ENCODE results near the gene PRR5.

PRR5 gene

DNA sequence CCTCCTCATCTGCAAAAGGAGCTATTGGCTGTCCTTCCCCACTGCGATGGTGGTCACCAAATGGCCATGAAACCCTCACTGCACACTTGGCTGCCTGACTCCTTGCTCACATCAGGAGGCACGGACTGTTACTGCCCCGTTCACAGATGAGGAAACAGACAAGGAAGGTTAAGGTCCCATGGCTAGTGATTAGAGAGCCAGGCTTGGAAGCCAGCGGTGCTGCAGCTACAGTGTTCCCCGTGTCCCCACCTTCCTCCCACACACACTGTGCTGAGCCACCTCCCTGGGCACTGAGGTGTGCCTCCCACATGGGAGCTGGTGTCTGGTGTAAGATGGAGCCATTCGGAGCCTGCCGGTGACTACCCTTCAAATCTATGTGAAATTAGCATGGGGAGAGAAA lies 53.0 kb downstream of the PRR5 start:
- DNase-seq (ENCODE audit: low read depth in 1 of 2, low spot score in 1 of 2) = no peak

DNA sequence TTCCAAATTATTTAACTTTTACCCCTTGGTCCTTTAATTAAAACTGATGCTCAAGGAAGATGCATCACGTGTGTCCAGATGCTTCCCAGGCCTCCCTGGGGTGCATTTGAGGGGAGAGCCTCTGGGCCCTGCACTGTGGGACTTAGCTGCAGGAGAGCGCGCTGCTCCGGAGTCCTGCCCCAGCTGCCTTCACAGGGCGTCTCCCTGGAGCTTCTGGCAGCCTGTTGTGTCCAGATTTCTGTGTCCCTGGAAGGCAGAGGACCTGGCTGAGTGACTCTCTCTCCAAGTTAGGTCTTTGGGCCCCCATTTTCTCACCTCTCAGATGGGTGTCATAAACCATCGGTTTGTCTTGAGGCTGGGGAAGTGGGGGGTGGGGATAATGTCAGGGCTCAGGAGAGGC lies 53.4 kb downstream of the PRR5 start:
- no peak for DNase-seq (ENCODE audit: low read depth in 1 of 2, low spot score in 1 of 2)

DNA sequence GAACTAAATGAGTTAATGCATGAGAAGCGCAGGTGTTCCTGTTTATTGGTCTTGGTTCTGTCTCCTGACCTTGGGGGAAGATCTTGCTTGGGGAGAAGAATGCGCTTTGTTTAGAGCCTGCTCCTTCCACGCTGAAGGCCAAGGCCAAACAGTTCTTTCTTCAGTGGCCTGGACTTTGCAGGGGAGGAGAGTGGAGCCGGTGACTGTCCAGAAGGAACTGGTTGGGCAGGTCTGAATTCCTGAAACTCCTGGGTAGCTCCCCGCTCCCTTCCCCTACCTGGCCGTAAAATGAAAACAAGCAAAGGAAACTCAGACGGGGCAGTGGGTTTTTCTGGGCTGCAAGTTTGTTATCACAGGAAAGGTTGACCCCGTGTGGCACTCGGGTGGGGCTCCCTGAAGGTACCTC lies 54.0 kb downstream of the PRR5 start:
- no peak for DNase-seq (ENCODE audit: low read depth in 1 of 2, low spot score in 1 of 2)

DNA sequence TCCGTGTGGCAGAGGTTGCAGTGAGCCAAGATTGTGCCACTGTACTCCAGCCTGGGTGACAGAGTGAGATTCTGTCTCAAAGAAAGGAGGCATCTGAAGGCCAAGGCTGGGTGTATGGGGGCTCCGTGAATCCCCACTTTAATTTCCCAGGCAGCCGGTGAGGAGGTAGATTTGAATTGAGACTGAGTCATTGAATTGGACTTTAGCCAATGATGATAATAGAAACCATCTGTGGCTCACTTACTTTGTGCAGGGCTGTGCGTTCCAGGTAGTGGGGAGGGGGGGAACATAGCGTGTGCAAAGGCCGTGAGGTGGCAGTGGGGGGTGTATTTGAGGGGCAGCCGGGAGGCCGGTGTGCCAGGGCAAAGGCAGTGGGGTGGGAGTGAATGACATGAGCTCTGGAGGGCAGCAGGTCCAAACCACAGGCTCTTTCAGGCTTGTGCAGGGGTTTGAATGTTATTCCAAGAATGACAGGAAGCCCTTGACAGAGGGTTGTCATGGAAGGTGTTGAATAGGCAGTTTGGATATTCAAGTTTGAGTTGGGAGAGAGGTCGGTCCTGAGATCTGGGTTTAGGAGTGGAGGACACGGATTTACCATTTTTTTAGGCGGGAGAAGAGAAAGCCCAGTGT lies 56.5 kb downstream of the PRR5 start:
- no peak for DNase-seq (ENCODE audit: low read depth in 1 of 2, low spot score in 1 of 2)

DNA sequence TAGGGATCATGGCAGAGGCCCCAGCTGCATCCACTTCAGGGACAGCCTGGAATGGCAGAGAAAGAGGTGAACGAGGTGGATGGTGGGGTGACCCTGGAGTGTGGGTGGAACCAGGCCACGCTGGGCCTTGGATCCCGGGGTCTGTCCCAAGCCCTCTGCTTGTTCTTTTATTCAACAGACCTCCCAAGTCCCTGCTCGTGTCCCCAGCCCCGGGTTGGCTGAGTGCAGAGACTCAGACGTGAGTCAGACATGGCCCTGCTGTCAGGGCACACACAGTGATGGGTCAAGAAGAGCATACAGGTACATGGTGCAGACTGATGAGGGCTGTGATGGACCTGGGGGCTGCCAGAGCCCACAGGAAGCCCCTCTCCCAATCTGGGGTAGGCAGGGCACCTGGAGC lies 57.0 kb downstream of the PRR5 start:
- no peak for DNase-seq (ENCODE audit: low read depth in 1 of 2, low spot score in 1 of 2)

DNA sequence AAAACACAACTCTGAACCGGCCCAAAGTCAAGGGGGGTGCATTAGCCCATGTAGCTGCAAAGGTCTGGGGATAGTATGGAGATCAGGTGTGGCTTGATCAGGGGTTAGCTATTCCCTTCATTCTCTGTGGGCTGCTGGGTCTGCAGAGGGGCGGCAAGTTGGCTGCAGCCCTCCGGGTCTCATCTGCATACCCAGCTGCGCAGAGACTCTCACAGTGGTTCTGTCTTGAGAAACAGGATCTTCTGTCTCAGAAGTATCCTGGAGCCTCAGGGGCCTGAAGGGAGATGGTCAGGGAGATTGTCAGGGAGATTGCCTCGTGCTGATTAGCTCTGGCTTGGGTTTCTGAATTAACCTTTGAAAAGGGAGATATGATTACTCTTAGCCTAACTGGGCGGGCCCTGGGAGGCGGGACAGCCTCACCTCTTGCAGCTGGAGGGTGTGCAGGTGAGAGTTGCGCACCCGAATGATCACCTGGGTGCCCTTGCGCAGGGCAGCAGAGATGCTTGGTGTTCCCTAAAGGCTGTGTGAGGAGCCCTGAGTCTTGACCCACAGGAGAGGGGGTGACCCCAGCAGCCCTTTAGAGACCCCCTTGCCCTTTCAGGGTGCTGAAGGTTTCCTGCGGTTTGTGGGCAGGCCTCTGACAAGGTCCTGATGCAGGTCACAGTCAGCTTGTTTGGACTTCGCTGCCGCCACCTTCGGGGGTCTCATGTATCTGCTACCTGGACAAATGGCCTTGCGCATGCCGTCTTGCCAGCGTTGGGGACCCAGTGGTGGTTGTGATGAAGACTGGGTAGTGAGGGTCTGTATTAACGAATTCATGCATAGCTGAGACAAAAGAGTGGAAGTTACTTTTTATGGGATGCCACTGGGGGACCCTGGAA lies 57.7 kb downstream of the PRR5 start:
- no peak for DNase-seq (ENCODE audit: low read depth in 1 of 2, low spot score in 1 of 2)

DNA sequence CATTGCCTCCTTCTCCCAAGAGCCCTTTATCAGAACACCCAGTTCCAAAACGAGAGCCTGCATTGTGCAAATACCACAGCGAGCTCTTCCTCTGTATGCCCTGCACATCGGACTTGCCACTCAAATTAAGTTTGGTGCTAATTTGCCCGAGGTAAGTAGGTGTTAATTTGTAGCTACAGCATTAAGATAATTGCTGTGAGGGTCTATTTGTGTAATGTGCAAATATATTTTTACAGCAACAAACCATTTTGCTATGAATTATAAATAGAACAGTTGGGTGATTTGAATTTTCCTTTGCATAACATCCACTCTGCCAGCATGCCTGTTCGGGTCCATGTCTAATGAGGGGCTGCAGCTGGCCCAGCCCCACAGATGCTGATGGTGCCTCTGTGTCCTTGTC lies 58.5 kb downstream of the PRR5 start:
- no peak for DNase-seq (ENCODE audit: low read depth in 1 of 2, low spot score in 1 of 2)

DNA sequence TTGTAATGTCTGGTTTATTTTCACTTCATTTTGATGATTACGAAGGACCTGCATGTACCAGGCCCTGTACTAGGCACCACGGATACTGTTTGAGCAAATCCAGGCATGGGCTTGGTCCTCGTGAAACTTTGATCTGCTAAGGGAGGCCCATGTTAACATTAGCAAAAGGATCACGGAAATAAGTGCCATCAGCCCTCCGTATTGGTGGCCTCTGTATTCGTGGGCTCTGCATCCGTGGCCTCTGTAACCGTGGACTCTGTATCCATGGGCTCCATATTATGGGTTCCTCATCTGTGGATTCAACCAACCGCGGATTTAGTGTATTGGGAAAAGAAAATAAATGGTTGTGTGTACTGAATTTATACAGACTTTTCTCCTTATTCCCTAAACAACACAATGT lies 59.0 kb downstream of the PRR5 start:
- no peak for DNase-seq (ENCODE audit: low read depth in 1 of 2, low spot score in 1 of 2)

DNA sequence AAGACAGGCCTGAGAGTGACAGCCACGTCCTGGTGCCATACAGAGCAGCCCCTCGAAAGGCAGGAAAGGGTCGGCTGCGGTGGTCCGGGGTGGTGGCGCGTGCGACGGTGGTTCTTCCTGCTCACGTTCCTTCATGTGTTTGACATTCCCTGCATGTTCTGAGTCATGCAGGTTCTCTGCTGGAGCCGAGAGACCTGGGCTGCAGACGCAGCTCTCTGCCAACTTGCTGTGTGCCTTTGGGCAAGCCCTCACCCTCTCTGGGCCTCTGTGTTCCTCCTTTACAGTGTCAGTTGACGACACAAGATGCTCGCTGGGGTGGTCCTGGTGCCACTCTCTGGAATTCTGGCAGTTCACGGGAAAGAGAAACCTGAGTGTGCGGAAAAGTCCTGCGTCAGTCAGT lies 62.4 kb downstream of the PRR5 start:
- no peak for DNase-seq (ENCODE audit: low read depth in 1 of 2, low spot score in 1 of 2)

DNA sequence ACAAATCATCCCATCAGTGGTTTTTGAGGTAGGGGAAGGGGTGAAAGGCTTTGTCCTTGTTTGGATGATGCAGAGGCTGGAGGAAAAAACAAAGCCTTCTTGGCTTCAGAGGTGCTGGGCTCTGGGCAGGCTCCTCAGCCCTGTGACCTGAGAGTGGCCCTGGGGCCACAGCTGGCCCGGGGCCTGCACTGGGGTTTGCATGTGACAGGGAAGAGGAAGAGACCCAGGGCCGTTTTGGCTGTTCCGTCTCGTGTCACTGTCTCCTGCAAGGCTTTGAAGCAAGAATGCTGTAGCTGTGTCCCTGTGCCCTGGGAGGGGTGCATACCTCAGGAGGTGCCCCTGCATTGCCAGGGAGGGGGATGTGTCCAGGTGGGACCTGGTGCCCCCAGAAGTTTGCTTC lies 63.0 kb downstream of the PRR5 start:
- DNase-seq (ENCODE audit: low read depth in 1 of 2, low spot score in 1 of 2) = no peak

DNA sequence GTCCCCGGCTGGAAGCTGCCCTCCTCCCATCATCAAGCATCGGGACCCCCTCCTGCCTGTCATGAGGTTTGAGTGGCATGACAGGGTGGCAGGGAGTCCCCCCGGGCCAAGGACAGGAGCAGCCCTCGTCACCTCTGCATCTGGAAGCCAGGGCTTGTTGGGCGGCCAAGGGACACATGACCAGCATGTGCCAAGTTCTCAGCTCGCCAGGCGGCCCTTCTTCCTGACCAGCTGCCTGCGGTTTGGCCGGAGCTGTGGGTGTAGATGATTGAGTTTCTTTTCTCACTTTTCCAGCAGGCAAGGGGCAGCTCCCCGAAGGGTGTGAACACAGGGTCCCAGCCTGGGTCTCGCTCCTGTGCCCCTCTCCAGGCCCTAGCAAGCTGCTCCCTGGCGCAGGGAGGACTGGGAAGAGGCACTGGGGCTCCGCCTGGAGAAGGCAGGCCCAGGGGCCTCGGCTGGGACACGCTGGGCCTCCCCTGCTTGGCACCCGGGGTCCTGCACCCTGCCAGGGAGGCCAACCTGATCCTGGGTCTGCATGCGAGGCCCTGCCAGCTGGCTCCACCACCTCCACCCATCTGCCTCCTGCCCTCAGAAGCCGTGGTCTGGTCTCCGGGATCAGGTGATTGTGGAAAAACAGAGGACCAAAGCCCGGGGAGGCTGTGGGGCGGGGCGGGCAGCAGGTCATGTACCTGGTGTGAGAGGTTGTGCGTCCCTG lies 63.7 kb downstream of the PRR5 start:
- no peak for DNase-seq (ENCODE audit: low read depth in 1 of 2, low spot score in 1 of 2)

DNA sequence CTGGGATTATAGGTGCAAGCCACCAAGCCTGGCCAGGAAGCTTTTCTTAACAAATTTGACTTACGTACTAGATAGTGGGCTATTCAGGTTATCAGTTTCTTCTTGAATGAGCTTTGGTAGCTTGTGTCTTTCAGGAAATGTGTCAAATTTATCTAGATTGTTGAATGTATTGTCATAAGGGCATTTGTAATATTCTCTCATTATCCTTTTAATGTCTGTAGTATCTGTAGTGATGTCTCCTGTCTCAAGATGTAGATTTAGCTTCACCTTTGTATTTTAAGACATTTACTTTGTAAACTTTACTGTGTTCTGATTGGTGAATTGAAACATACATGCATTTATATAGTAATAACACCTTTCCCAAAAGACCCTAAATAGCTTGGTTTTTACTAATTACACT lies 71.1 kb downstream of the PRR5 start:
- no peak for DNase-seq (ENCODE audit: low read depth in 1 of 2, low spot score in 1 of 2)

DNA sequence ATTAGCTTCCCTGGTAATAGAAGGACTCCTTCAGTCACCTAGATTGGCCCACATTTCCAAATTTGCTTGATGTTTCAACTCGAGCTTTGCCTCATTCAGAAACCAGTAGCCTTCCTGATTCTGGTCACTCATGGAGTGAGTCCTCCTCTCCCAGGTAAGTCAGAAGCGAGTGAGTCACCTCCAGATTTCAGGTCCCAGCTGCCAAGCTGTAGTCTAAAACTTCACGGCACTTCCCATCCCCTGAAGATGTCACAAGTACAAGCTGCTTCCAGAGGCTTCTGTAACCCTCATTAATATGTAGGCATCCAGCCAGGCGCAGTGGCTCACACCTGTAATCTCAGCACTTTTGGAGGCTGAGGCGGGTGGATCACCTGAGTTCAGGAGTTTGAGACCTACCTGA lies 73.9 kb downstream of the PRR5 start:
- no peak for DNase-seq (ENCODE audit: low read depth in 1 of 2, low spot score in 1 of 2)

DNA sequence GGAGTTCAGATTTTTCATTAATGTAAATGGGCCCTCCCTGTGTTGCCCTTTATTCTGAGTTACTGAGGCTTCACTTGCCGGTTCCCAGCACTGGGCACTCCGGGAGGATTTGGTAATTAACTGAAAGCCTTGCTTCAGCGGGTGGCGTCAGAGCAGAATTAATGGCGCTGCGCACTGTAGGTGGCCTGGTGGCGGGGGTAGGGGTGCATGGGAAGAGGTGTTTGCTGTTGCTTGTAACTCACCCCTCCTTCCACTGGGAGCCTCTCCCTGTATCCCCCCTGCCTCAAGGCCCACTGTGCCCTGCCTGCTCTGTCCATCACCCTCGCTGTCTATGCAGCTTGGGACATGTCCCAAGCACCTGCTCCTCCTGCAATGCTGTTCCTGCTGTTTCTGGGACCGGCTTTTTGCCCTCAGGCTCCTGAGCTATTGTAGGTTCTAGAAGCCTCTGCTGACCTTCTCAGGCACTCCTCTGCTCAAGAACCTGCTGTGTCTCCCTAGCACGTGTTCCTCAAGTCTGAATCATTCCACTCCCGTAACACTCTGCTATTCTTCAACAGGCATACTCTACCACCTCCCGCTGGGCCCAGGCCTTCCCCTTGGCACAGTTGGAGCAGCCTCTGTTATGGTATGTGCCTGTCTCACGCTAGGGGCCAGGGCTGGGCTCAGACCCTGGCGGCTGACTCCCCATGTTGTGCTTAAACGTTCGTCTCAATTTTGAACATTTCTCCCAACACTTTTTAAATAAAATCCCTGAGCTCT lies 74.8 kb downstream of the PRR5 start:
- DNase-seq (ENCODE audit: low read depth in 1 of 2, low spot score in 1 of 2) = no peak

DNA sequence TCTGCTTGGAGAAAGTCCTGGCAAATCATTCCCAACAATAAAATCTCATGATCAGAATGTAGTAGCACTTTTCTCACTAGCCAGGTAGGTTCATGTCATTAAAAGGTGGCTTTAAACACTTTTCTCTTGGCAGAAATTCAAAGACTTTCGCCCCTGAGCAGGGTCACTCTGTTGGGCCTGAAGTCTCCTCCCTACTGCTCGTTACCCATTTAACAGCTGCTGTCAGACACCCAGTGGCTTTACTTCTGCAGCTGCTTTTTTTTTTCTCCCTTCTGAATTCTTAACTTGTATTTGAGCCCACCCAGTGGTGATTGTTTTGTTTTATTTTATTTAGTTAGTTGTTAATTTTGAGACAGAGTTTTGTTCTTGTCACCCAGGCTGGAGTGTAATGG lies 75.4 kb downstream of the PRR5 start:
- DNase-seq (ENCODE audit: low read depth in 1 of 2, low spot score in 1 of 2) = no peak

DNA sequence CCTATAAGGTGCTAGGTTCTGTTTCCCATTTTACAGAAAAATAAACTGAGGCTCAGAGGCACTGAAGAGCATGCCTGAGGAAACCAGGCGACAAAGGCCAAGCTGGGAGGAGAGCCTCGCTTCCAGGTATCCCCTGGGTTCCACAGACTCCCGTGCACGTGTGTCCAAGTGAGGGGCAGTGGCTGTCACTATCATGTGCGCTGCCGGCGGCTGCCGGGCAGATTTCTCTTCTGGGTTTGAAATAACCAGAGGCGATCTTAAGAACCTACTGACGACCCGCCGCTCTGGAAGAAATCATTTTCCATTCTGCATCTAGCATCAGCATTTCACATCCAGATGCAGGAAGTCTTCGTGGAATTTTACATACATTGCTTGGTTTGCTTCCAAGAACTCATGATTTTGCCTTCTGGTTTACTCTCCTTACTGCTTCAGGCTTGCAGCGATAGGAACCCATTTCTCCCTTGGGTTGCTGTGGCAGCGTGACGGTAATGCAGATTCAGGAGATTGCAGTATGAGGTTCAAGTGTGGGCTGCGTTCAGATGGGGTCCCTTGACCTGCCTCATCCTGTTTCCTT lies 79.0 kb downstream of the PRR5 start:
- no peak for DNase-seq (ENCODE audit: low read depth in 1 of 2, low spot score in 1 of 2)

DNA sequence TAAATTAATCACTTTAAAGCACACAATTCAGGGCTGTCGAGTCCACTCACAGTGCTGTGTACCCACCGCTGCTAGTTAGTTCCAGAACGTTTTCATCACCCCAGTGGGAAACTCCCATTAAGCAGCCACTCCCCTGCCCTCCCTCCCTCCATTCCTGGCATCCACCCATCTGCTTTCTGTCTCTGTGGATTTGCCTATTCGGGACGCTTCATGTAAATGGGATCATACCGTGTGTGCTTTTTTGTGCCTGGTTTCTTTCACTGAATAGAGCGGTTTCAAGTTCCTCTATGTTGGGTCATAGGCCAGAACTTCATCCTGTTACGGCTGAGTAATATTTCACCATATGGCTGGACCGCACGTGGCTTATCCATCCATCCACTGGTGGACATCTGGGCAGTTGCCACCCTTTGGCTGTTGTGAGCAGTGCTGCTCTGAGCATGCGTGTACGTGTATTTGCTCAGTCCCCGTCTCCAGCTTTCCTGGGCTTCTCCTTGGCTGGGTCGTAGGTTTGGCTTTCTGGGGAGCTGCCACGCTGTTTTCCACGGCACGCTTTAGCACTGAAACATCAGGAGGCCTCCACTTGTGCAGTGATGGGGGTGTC lies 80.5 kb downstream of the PRR5 start:
- DNase-seq (ENCODE audit: low read depth in 1 of 2, low spot score in 1 of 2) = no peak

DNA sequence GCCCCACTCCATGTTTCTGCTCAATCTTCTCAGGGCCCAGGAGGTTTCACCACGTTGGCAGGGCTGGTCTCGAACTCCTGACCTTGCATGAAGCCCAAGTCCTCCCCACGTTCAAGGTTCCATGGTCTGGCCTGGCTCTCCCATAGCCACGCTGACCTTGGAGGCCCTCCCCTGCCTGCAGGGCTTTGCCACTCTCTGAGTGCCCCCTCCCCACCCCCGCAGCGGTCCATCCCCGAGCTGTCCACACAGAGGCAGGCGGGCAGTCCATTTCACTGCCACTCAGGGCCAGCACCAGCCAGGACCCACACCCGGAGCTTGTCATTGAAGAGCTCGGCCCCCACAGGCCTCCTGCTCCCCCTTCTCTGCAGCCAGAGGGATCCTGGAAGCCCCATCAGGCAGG lies 81.1 kb downstream of the PRR5 start:
- DNase-seq (ENCODE audit: low read depth in 1 of 2, low spot score in 1 of 2) = no peak

DNA sequence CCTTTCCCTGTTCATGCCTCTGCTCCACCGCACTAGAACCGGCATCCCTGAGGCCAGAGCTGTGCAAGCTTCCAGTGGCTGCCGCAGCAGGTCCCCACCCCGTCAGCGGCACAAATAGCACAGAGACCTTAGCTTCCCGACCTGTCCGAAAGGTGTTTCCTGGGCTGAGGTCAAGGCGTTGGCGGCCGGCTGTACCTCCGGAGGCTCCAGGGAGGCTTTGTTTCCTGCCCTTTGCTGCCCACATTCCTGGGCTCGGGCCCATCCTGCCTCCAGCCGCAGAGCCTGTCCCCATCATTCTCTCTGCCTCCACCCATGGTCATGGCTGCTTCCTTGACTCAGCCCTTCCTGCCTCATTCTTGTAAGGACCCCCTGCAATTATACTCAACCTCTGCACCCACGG lies 81.6 kb downstream of the PRR5 start:
- DNase-seq (ENCODE audit: low read depth in 1 of 2, low spot score in 1 of 2) = no peak

DNA sequence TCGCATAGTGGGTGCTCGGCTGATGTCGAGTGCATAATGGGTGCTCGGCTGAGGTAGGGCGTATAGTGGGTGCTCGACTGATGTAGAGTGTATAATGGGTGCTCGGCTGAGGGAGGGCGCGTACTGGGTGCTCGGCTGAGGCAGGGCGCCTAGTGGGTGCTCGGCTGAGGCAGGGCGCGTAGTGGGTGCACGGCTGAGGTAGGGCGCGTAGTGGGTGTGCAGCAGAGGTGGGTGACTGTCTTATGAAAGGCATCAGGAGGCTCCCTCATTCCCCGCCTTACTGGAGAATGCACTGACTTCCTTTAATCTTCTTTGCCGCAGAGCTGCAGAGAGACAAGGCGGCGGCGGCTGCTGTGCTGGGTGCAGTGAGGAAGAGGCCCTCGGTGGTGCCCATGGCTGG lies 84.1 kb downstream of the PRR5 start:
- DNase-seq (ENCODE audit: low read depth in 1 of 2, low spot score in 1 of 2) = no peak

DNA sequence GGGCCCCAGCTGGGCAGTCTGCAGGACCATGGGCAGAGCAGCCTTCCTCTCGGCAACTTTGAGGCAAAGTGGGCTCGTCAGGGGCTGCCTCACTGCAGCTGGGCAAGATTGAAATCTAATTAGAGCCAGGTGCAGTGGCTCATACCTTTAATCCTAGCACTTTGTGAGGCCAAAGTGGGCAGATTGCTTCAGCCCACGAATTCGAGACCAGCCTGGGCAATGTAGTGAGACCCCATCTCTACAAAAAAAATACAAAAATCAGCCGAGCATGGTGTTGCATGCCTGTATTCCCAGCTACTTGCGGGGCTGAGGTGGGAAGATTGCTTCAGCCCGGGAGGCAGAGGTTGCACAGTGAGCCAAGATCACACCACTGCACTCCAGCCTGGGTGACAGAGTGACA lies 84.6 kb downstream of the PRR5 start:
- DNase-seq (ENCODE audit: low read depth in 1 of 2, low spot score in 1 of 2) = no peak

All from activated T-helper 1 cell treated with anti-CD3 and anti-CD28 coated beads, Interleukin-2, amount 50 U/mL, for 16 hours (primary cell).